GM18517 (cell line): ENCODE measurements around the gene PGBD2.
A peak's percentile ranks its signal among the peaks of the same experiment; 100 is the strongest.
"Not testable (repeated sequence)": the region's sequence is repeated elsewhere in the genome, so short reads cannot be mapped to it uniquely, and the experiment has no call there.

Source experiments
- ATAC-seq: cut with Tn5 transposase; IDR thresholded peaks from one replicate; pipeline ENCODE4 v1.9.1; 2021; ENCODE audit warnings: mild to moderate bottlenecking, moderate library complexity; ENCODE audit not compliant: unreplicated experiment

PGBD2 gene, protein sequence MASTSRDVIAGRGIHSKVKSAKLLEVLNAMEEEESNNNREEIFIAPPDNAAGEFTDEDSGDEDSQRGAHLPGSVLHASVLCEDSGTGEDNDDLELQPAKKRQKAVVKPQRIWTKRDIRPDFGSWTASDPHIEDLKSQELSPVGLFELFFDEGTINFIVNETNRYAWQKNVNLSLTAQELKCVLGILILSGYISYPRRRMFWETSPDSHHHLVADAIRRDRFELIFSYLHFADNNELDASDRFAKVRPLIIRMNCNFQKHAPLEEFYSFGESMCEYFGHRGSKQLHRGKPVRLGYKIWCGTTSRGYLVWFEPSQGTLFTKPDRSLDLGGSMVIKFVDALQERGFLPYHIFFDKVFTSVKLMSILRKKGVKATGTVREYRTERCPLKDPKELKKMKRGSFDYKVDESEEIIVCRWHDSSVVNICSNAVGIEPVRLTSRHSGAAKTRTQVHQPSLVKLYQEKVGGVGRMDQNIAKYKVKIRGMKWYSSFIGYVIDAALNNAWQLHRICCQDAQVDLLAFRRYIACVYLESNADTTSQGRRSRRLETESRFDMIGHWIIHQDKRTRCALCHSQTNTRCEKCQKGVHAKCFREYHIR

DNA sequence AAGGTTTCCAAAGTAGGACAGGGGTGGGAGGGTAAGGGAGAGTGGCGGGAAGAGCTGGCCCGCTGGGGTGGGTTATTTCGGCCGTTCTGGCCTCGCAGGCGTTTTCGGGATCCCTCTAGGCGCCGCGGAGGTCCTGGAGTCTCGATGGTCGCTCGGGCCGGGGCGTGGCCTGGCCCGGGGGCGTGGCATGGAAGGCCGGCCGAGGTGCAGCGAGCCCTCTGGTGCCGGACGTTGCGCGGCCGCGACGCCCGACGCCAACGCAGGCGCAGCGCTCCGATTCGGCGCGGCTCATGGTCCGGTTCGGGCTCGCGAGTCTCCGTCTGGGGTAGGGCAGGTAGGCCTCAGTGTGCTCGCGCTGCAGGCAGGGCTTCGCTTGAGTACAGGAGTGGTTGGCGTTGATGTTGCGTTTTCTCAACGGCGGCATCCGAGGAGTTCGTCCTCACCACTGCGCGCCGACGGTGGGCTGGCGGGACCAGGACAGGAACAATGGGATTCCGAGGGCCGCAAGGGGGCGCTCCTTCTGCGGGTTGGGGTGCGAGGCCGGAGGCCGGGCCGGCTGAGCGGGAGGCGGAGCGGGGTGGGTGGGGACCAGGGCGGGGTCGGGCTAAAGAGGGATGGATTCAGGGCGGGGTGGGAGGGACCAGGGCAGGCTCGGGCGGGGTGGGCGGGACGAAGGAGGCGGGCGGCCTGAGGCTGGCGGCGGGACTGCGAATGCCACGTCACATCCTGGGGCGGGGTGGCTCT is at the start of gene PGBD2:
Gene PGBD2, plus strand, starts transcription at position 227 of the 744 bp plus-strand sequence. CDS start 7,628 bp downstream, outside the sequence.
- peak; percentile 91 for ATAC-seq

DNA sequence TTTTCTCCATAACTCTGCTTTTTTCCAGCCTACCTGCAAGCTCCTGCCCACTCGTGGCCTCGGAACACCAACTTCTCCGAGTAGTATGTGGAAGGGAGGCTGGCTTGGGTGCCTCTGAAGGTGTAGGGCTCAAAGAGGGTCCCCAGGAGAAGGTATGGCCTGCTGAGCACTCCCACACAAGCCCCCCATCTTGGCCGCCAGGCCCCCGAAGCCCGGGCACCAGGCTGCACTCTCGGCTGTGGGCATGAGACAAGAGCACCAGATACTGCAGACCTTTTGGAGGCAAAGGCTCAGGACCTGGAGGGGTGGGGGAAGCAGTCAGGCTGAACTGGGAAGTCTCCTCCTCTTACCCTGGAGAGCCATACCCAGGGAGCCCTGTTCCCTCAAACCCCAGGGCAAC is 48.8 kb upstream of the PGBD2 start:
- no peak for ATAC-seq

DNA sequence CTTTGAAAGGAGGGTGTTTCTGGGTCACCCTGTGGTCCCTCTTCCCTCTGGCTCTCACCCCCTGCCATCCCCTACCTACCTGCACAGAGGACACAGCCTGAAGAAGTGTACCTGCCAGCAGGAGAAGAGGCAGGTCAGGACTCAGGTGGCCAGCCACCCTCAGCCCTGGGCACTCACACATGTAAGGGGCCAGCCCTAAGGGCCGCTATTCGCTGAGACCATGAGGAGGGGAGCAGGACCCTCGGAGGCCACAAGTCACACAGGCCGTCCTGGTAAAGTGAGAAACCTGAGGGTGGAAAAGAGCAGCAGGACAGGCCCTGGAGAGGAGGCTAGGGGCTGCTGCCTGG is 48.3 kb upstream of the PGBD2 start:
- ATAC-seq, result peak; percentile 3

DNA sequence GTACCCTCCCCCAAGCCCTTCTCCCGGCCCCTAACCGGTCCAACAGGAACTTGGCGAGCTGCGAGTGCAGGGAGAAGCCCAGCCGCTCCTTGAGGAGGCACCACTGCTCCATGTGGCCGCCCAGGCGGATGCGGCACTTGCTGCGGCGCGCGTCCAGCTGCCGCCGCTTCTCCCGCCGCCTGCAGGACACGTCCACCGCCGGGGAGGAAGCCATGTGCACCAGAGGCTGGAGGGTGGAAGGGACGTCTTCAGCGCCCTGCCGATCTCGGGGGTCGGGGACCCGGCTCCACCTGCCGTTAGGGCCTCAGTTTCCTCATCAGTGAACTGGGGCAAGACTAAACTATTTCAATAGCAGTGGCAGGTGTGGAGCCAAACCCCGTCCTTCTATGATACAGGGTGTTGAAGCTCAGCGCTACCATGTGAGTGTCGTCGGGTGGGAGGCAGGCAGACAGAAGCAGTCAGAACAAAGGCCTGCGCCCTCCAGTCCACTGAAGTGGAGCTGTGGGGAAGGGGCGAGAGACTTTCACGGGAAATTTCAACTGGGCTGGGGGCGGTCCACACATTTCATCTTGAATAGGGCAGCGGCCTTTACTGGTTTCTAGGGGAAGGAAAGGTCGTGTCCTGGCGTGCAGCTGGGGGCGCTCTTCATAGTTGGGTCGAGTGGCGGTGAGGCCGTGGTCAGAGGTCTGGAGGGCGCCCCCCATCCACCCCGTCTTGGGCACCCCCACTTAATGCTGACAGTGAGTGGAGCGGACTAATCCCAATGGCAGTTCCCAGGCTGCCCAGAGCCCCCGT is 47.7 kb upstream of the PGBD2 start:
- peak; percentile 33 for ATAC-seq

DNA sequence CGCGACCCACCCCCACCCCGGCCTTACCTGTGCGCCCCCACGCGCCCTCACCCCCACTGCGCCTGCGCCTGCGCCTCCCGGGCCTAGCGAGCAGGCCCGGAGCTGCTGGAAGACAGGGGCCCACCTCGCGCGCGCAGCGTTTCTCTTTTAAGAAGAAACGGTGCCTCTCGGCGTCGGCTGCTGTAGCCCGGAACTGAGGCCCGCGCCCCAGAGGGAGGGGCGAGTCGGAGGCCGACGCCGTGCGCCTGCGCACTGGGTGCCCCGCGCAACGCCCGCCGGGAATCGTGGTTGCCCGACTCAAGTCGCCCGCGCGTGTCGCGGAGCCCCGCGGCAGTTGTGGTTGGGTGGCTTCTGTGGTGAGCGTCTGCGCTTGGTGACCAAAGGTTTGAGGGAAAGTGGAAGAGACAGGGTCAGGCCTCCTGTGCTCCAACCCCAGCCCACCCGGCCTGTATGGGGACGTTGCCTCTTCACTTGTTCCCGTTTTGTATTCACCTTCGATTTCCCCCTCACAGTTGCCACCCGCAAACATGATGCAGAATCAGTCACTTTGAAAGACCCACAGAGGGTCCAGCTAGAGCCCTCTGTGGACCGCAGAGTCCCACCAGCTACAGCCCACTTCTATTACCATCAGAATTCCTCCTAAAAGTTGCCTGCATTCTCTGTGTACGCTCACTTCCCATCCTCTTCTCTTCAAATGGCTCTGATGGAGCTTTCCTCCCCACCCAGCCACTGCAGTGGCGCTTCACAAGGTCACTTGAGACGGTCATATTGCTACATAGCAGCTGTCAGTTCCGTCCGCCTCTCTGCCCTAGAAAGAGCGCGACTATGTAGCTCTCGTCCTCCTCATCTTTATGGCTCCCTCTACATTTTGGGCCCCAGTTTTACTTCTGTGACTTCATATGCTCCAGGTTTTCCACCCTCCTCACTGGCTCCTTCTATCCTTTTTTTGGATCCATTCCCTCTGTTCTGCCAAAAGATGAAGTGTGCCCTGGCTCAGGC is 46.8 kb upstream of the PGBD2 start, which contains the start of gene ZNF692:
Gene ZNF692, minus strand, starts transcription at position 195 of the 999 bp plus-strand sequence. CDS start 776 bp downstream, outside the sequence.
- ATAC-seq, result peak; percentile 62

DNA sequence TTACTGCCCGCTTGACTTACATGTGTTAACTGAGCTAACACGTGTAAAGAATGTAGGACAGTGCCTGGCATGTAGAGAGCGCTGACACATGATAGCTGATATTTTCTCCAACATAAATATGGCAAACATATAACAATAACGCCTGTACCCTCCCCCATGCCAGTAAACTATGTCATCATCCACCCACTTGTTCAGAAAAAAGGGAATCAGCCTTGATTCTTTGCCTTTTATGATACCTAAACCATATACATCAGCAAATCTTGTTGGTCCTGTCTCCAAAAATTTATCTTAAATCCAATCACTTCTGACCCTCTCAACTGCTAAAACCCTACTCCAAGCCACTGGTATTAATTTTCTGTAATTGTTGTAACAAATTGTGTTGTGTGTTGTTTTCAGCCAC is 46.0 kb upstream of the PGBD2 start:
- no peak for ATAC-seq

DNA sequence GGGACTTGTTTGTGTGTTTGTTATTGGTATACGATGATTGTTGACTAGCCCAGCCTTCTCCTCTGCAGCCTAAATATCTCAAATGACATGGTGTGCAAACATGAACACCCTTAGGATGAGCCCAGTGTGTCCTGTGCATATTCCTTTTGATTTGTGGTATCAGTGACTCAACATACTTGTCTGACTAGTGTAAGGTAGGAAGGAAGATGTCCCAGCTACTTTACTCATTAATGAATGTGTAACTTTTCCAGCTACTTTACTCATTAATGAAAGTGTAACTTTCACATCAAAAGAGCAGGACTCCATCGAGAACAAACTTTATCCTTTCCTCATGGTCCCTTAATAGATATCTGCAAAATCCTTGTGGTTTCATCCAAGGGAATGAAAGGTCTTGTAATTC is 44.4 kb upstream of the PGBD2 start:
- ATAC-seq, result no peak

DNA sequence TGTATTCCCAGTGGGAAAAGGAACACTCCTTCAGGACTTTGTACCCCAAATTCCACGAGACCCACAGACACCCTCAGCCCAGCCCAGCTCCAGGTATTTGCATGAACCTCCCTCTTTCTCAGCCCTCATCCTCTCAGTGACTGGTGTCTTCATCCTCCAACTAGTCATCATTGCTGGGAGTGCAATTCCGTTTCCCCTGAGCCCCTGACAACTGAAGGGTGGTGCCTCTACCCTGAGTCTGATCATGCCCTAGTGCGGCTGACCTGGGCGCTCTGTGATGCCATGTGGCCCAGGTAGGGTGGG is 43.4 kb upstream of the PGBD2 start:
- ATAC-seq, result peak; percentile 10

DNA sequence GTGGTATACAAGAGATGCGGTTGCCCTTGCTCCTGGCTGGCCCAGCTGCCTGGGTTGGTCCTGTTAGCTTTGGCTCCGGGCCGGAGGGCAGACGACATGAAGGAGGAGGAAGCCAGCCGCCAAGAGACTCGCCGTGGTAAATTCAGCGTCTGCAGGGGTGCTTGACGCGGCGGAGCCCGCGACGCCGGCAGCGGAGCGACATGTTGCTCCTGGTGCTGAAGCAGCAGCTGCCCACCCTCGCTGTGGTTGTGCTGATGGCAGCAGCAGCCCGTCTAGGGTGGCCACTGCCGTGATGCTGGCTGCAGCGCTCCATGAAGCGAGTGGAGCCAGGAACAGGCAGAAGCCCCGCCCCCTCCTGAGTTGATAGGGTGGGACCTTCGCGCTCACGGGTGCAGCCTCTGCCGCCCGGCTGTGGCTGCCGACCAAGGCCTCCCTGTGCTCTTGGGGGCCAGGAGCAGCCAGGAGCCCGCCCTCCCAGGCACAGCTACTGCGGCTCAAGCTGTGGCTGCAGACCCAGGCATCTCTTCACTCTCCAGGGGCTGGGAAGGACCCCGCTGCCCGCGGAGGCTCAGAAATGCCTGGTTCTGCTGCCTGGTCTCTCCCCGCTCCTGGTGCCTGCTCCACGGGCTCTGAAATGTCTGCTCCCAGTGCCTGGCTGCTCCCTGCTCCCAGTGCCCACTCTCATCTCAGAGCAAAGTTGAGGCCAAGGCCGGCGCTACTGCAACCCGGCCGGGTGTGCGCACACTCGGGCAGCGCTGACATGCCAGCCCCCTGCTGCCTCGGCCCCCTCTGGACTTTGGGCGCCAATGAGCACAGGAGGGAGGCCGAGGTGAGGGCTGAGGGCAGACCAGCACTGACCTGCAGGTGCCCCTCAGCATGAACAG is 42.8 kb upstream of the PGBD2 start:
- peak; percentile 61 for ATAC-seq

DNA sequence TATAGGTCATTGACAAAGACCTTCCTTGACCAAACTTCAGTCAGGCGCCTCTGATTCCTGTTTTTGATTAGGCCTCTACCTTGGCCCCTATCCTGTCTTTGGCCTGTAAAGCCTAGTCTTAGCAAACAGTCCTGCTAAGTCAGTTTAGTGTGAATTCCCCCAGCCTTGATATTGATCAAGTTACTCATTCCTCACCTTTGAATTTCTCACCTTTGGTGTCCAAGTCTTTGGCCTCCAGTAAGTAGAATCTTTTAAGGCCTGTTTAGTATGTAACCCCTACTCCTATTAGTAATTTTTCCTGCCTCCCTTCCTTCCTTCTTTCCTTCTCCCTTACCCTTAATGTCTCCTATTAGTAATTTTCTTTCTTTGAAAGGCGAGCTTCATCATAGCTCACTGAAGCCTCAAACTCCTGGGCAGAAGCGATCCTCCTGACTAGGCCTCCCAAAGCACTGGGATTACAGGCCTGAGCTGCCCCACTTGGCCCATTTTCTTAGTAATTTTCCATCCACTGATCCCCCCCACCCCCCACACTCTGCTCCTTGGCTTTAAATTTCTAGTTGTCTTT is 34.1 kb upstream of the PGBD2 start:
- ATAC-seq, result no peak

DNA sequence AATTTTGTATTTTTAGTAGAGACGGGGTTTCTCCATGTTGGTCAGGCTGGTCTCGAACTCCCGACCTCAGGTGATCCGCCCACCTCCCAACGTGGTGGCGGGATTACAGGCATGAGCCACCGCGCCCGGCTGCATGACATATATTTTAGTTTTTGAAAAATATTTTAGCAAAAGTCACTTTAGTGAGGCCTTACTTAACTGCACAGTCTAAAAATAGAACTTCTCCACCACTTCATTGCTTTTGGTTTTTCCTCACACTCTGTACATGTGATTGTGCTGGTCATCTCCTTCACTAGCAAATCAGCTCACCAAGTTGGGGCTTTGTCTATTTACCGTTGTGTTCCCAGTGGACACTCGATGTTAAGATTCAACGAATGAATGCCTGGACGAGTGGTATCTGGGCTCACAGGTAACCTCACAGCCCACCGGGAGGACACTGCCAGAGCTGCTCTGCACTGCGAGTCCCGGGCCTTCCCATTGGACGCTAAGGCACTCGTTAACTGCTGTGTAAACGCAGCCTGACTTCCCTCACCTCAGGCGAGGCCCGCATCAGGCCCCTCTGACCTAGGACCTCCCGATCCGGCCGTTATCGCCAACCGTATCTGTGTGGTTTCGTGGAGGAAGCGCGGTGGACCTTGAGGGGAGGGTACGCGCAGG is 33.2 kb upstream of the PGBD2 start:
- peak; percentile 33 for ATAC-seq

DNA sequence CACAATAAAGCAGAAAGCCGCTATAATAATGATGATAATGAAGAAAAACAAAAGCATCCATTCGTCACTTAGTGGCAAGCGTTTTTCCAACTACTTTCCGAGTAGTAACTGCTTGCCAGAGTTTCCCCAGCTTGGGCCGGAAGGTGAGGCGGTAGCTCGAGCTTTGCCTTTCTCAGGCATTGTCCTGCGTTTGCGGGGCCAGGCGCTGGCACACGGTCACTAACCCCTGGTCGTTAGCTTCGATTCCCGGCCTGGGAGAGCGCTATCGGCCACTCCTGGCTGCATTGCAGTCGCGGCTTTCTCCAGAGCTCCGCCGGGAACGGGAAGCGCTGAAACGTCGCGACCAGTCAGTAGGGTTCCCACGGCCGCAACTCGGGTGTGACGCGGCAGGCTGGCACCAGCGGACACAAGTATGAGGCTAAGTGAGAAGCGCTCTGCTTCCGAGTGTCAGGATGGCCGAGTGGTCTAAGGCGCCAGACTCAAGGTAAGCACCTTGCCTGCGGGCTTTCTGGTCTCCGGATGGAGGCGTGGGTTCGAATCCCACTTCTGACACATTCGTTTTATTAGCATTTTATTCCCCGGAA is 32.5 kb upstream of the PGBD2 start:
- ATAC-seq, result peak; percentile 74

DNA sequence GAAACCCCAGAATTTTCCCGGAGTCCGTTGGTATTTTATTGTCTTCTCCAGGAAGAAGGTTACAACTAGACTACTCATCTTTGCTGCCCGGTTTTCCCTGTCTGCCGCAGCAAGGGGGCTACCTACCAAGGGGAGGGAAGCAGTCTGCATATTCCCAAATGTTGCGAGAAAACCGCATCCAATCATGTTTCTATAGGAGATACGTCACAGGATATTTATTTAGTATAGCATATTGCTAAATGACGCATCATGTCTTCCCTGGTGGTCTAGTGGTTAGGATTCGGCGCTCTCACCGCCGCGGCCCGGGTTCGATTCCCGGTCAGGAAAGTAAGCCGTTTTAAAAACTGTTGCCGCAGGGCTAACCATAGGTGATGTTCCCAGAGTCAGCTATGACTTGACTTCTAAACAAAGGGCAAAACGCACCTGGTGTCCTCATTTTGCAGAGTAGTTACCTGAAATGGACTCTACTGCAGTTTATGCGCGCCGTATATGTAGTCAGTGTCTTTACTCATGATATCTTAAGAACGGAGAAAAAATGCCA is 32.0 kb upstream of the PGBD2 start:
- peak; percentile 77 for ATAC-seq

DNA sequence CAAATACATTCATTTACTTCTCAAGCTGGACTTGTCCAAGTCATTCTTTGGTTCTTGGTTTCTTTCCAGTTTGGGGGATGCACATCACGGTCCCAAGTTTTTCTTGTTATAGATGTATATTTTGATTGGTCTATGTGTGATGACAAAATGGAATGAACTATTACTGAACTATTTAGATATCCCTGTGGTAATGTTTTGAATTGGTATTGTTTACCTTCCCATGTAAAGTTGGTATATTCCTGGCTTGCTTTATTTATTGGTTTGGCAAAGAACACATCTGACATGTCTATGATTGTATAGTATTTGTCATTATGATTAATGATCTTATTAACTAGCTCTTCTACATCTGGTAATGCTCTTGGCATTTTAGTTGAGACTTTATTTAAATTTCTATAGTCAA is 24.8 kb upstream of the PGBD2 start:
- no peak for ATAC-seq

DNA sequence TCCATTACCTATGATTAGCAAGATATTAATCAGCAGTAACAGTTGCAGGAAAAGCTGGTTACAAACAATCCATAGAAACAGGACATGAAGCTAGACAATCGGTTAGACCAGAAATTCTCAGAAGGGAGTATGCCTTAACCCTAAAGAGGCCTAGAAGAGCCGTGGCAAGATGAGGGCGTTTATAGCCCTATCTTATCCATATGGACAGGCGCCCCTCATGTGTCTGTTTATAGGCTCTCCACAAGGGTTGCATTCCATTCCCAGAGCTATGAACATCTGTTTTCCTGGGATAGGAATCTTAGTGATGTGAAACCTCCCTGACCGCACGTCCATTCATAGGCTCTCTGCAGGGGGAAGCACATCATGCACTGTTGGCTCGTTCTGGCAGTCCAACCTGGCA is 23.6 kb upstream of the PGBD2 start:
- ATAC-seq, result not testable (repeated sequence)

DNA sequence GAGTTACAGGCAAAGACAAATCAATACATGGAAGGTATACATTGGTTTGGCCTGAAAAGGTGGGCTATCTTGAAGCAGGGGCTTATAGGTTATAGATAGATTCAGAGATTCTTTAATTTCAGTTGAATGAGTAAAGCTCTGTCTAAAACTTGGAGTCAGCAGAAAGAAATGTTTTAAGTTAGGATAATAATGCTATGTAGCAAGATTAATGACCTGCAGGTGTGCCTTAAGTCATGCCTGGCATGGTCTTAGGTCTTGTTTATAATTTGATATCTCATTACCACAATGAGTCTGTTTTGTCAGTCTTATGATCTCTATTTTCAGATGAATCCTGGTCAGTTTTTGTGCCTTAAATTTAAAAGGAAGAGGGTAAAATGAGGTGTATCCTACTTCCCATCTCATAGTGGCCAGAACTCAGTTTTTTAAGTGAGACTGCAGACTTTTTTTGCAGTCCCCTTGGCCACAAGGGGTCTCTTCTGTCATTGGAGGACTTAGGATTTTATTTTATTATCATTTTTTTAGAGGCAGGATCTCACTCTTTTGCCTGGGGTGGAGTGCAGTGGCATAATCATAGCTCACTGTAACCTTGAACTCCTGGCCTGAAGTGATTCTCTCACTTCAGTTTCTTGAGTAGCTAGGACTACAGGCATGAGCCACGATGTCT is 21.3 kb upstream of the PGBD2 start:
- ATAC-seq, result no peak

DNA sequence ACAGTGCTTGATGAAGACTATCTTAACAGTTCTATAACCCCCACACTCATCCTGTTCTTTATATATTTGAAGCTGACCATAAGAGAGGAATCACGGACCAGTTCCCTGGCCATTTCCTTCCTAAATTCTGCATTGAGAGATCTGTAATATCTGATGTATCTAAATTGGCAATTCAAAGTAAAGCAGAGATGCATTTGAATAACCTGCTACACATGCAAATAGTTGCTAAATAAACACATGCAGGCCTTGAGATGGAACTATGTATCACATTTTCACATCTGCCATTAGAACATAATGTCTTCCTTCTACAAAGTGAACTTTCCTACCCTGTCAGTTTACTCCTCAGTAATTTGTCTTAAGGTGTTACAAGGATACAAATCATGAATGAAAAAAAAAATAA is 20.4 kb upstream of the PGBD2 start:
- no peak for ATAC-seq
